Thoracic aorta (tissue), 2 donors: ENCODE data around the gene CFB. TPM values are rescaled to one million over a fixed set of nuclear protein-coding genes. Genes with fewer than 3 reads are reported as not detected.

Experiments
- ATAC-seq: fragments of 150-250 bp; one replicate; pipeline ENCODE4 v1.8.0; 2017; ENCODE audit warnings: low read depth; ENCODE audit not compliant: insufficient number of reproducible peaks, low FRiP score
- DNase-seq: peaks from one replicate; pipeline ENCODE4 v3.0.0-alpha.2; 2020; ENCODE audit warnings: low spot score
- H3K27ac ChIP-seq, 2 donors: fragments of 200-600 bp; sonication (generic); 1 replicate in 1 of 2; 2 replicates in 1 of 2; pipeline ENCODE4 v1.5.1; 2016; ENCODE audit warnings: mild to moderate bottlenecking in 2 of 2, moderate library complexity in 2 of 2
- H3K27me3 ChIP-seq: fragments of 200-600 bp; sonication (generic); replicated peaks from 2 replicates; pipeline ENCODE4 v1.6.0; 2016; ENCODE audit warnings: mild to moderate bottlenecking; ENCODE audit not compliant: insufficient read depth
- H3K36me3 ChIP-seq: fragments of 200-600 bp; sonication (generic); one replicate; pipeline ENCODE4 v1.5.1; 2016
- H3K4me1 ChIP-seq, 2 donors: fragments of 200-600 bp; sonication (generic); 1 replicate in 1 of 2; 2 replicates in 1 of 2; pipeline versions ENCODE4 v1.5.1 to v1.6.0; 2016; ENCODE audit warnings: low read depth in 2 of 2, mild to moderate bottlenecking in 1 of 2; ENCODE audit not compliant: control insufficient read depth in 1 of 2
- H3K4me3 ChIP-seq: fragments of 200-600 bp; sonication (generic); 2 replicates; pipeline ENCODE4 v1.5.1; 2016; ENCODE audit warnings: mild to moderate bottlenecking
- H3K9me3 ChIP-seq: fragments of 200-600 bp; sonication (generic); 2 replicates; pipeline ENCODE4 v1.5.1; 2016
- CTCF ChIP-seq: fragments of 200-600 bp; sonication (generic); IDR thresholded peaks from one replicate; pipeline ENCODE4 v1.5.1; 2019; ENCODE audit warnings: antibody characterized with exemption
- total RNA-seq, 2 donors: library from RNA; depleted of rRNA; stranded (reverse); fragments of >200 nt; gene quantifications; one replicate each; pipeline versions ENCODE4 v1.1.0 to v1.2.3, GENCODE V29; 2016

The CFB gene
- total RNA-seq, 2 donors from 2014 or later, result 55.2 to 142 TPM

- no peak for DNase-seq
- Histone ChIP-seq H3K27ac (no peak overlapping the region), H3K36me3 (peaks cover 45% of the 10 kb centered on the region)
Measured at GRCh38 chr6:31968791-31969711, 23.2 kb downstream of the CFB start.

GRCh38 chr6:31969712-31970603, 24.1 kb downstream of the CFB start:
- Histone ChIP-seq H3K9me3 (no peaks in the 10 kb centered on the region), H3K36me3 (peaks cover 39% of the 10 kb centered on the region), H3K4me1 (peaks cover 19 to 38% of the 10 kb centered on the region in 2 donors), H3K4me3 (peak overlapping the region; percentile 79), H3K27ac (peak overlapping the region; percentile 91 to 95), H3K27me3 (no peaks in the 10 kb centered on the region)
- no peak for DNase-seq
- TF ChIP-seq CTCF, result no peak
- ATAC-seq, result no peak

More at GRCh38 chr6:31968791-31969711, 23.2 kb downstream of the CFB start:
- ATAC-seq, result no peak
- Histone ChIP-seq H3K4me1 (peaks cover 19 to 36% of the 10 kb centered on the region in 2 donors), H3K4me3 (no peak overlapping the region), H3K27me3 (no peaks in the 10 kb centered on the region), H3K9me3 (no peaks in the 10 kb centered on the region)
- no peak for TF ChIP-seq CTCF

- H3K4me3 ChIP-seq, result peak overlapping the region; percentile 79
- H3K27me3 ChIP-seq, result no peaks in the 10 kb centered on the region
- ATAC-seq (no peak), DNase-seq (no peak)
- peaks cover 19 to 38% of the 10 kb centered on the region in 2 donors for H3K4me1 ChIP-seq
- no peaks in the 10 kb centered on the region for H3K9me3 ChIP-seq
- H3K27ac ChIP-seq, result peak overlapping the region; percentile 91 to 95
- peaks cover 37% of the 10 kb centered on the region for H3K36me3 ChIP-seq
- no peak for TF ChIP-seq CTCF
Measured at GRCh38 chr6:31970604-31971271, 24.8 kb downstream of the CFB start.

- H3K36me3 ChIP-seq, result peaks cover 30% of the 10 kb centered on the region
- H3K27me3 ChIP-seq, result no peaks in the 10 kb centered on the region
- no peaks in the 10 kb centered on the region for H3K9me3 ChIP-seq
- no peak for ATAC-seq
- H3K4me3 ChIP-seq, result peak overlapping the region; percentile 79
- peak overlapping the region; percentile 91 to 95 for H3K27ac ChIP-seq
- DNase-seq, result no peak
- peaks cover 19 to 38% of the 10 kb centered on the region in 2 donors for H3K4me1 ChIP-seq
- TF ChIP-seq CTCF, result no peak
Measured at GRCh38 chr6:31971279-31971992, 25.5 kb downstream of the CFB start.
